ENCODE data around the gene SCTR. TPM values are rescaled to one million over a fixed set of nuclear protein-coding genes. Genes with fewer than 3 reads are reported as not detected.

SCTR gene
- total and polyA plus RNA-seq, 2 of the 13 experiments (the other 11 are each of a cell fraction or from before 2014, with no cell fraction given), result not detected

DNA sequence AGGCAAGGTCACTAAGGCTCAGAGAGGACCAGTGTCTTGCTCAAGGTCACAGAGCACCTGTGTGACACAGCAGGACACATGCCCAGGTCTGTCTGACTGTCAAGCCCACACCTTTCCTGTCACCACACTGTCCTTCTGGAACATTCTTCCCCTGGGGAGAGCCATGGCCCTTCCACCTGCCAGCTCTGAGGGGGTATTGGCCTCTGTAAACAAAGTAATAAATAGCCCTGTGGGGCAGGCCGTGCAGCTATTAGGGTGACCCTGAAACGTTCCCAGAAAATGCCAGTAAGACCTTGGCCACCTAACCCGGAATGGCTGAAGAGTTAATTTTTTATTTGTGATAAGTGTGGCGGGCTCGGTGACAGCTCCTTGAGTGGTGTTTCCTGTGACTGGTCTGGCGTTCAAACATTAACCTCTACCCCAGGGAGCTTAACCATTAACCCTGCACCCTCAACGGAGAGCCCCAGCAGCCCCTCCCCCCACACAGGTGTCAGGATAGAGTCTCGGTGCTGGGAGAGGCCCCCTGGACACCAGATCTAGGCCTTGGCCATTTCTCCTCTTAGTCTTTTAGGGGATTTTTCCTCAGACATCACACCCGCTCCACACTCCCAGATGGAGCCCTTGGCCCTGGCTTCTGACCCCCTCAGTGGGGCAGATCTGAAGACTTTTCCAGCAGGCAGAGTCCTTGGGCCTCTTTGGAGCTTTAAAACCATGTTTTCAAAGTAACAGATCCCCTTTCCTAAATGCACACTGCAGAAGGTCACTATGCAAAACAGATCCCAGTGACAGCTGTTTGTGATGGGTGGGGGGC lies 36.6 kb downstream of the SCTR start (continued):
- no peak for TF ChIP-seq RBAK (CRISPR knock-in tag; IDR thresholded peaks at IDR 0.05)
- TF ChIP-seq, protein P1, sequence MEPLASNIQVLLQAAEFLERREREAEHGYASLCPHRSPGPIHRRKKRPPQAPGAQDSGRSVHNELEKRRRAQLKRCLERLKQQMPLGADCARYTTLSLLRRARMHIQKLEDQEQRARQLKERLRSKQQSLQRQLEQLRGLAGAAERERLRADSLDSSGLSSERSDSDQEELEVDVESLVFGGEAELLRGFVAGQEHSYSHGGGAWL (CRISPR knock-in tag; IDR thresholded peaks at IDR 0.05), result peak; percentile 55
- no peak for TF ChIP-seq RORA (CRISPR knock-in tag; IDR thresholded peaks at IDR 0.05)
- TF ChIP-seq MEIS2 (CRISPR knock-in tag; IDR thresholded peaks at IDR 0.05), result peak; percentile 92
- no peak for TF ChIP-seq RBM22 (optimal IDR thresholded peaks at IDR 0.05; ENCODE audit: low read length)
- TF ChIP-seq MED8 (CRISPR knock-in tag; IDR thresholded peaks at IDR 0.05; ENCODE audit: insufficient replicate concordance), result no peak
- peak; percentile 74 for TF ChIP-seq ZNF644 (CRISPR knock-in tag; IDR thresholded peaks at IDR 0.05; ENCODE audit: low read depth)
- TF ChIP-seq ZNF382 (CRISPR knock-in tag; IDR thresholded peaks at IDR 0.05; ENCODE audit: borderline replicate concordance), result no peak
- no peak for TF ChIP-seq AKAP8 (CRISPR knock-in tag; IDR thresholded peaks at IDR 0.05)
- TF ChIP-seq RFXAP (CRISPR knock-in tag; IDR thresholded peaks at IDR 0.05; ENCODE audit: borderline replicate concordance), result no peak
- TF ChIP-seq, protein P2, sequence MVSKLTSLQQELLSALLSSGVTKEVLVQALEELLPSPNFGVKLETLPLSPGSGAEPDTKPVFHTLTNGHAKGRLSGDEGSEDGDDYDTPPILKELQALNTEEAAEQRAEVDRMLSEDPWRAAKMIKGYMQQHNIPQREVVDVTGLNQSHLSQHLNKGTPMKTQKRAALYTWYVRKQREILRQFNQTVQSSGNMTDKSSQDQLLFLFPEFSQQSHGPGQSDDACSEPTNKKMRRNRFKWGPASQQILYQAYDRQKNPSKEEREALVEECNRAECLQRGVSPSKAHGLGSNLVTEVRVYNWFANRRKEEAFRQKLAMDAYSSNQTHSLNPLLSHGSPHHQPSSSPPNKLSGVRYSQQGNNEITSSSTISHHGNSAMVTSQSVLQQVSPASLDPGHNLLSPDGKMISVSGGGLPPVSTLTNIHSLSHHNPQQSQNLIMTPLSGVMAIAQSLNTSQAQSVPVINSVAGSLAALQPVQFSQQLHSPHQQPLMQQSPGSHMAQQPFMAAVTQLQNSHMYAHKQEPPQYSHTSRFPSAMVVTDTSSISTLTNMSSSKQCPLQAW (CRISPR knock-in tag; IDR thresholded peaks at IDR 0.05), result peak; percentile 99
- TF ChIP-seq, protein P3, sequence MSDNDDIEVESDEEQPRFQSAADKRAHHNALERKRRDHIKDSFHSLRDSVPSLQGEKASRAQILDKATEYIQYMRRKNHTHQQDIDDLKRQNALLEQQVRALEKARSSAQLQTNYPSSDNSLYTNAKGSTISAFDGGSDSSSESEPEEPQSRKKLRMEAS (IDR thresholded peaks at IDR 0.05), result peak; percentile 87
- TF ChIP-seq POGZ (CRISPR knock-in tag; IDR thresholded peaks at IDR 0.05), result peak; percentile 63; the same call in 1 of the 2 replicates
- TF ChIP-seq ZNF574 (CRISPR knock-in tag; IDR thresholded peaks at IDR 0.05), result peak; percentile 20
- no peak for TF ChIP-seq TMF1 (CRISPR knock-in tag; IDR thresholded peaks at IDR 0.05; ENCODE audit: low read depth)
- TF ChIP-seq ZNF737 (CRISPR knock-in tag; IDR thresholded peaks at IDR 0.05; ENCODE audit: borderline replicate concordance), result no peak
- TF ChIP-seq KDM2A (CRISPR knock-in tag; IDR thresholded peaks at IDR 0.05; ENCODE audit: borderline replicate concordance, low read depth), result peak; percentile 40; the same call in 1 of the 2 replicates
- TF ChIP-seq ZBTB8A (CRISPR knock-in tag; IDR thresholded peaks at IDR 0.05; ENCODE audit: borderline replicate concordance, low read depth), result peak; percentile 71; the same call in 1 of the 2 replicates
- TF ChIP-seq ZSCAN25 (CRISPR knock-in tag; IDR thresholded peaks at IDR 0.05), result no peak
- TF ChIP-seq KDM6A (CRISPR knock-in tag; IDR thresholded peaks at IDR 0.05; ENCODE audit: low read depth), result peak; percentile 85
- no peak for TF ChIP-seq NFE2L1 (CRISPR knock-in tag; IDR thresholded peaks at IDR 0.05; ENCODE audit: borderline replicate concordance)
- peak; percentile 62; the same call in 1 of the 2 replicates for TF ChIP-seq ZFP90 (CRISPR knock-in tag; IDR thresholded peaks at IDR 0.05; ENCODE audit: borderline replicate concordance)
- 0 out of 2 replicates have a peak, but pooled peaks have one; percentile 42 for TF ChIP-seq MIER3 (CRISPR knock-in tag; IDR thresholded peaks at IDR 0.05; ENCODE audit: borderline replicate concordance)
- TF ChIP-seq SAFB2 (CRISPR knock-in tag; IDR thresholded peaks at IDR 0.05; ENCODE audit: borderline replicate concordance, low read depth), result peak; percentile 58
